Ascending aorta (tissue), 2 donors: Measurements from ENCODE around the gene GDF11. TPM values are rescaled to one million over a fixed set of nuclear protein-coding genes. Genes with fewer than 3 reads are reported as not detected.

Experiments
- DNase-seq, 2 donors: peaks; one replicate each; pipeline ENCODE4 v3.0.0-alpha.2; 2019; ENCODE audit warnings: low spot score in 2 of 2
- H3K27ac ChIP-seq, 2 donors: fragments of 200-600 bp; sonication (generic); one replicate each; pipeline ENCODE4 v1.5.1; 2016 to 2017; ENCODE audit warnings: mild to moderate bottlenecking in 1 of 2
- H3K27me3 ChIP-seq: fragments of 200-600 bp; sonication (generic); one replicate; pipeline ENCODE4 v1.5.1; 2017
- H3K36me3 ChIP-seq, 2 donors: fragments of 200-600 bp; sonication (generic); one replicate each; pipeline ENCODE4 v1.5.1; 2016
- H3K4me1 ChIP-seq, 2 donors: fragments of 200-600 bp; sonication (generic); one replicate each; pipeline ENCODE4 v1.5.1; 2016 to 2017; ENCODE audit warnings: mild to moderate bottlenecking in 1 of 2
- H3K4me3 ChIP-seq, 2 donors: fragments of 200-600 bp; sonication (generic); one replicate each; pipeline ENCODE4 v1.5.1; 2016 to 2017; ENCODE audit warnings: mild to moderate bottlenecking in 1 of 2
- H3K9me3 ChIP-seq, 2 donors: fragments of 200-600 bp; sonication (generic); one replicate each; pipeline ENCODE4 v1.5.1; 2016
- intact Hi-C: fragments of 100-400 bp; cut with DNase I; formaldehyde crosslinking; loops from one replicate; pipeline ENCODE4 v1.15.1; 2023
- total RNA-seq: library from RNA; depleted of rRNA; stranded (reverse); fragments of >200 nt; gene quantifications from one replicate; pipeline ENCODE4 v1.1.0, GENCODE V29; 2016
- TF ChIP-seq, protein P1 (sequence below), 3 experiments: fragments of 200-600 bp in 2 of 3; fragments of 450-650 bp in 1 of 3; sonication (generic) in 2 of 3; IDR thresholded peaks; one replicate each; pipeline ENCODE4 v1.5.1; 2016 to 2019; ENCODE audit warnings: antibody characterized with exemption in 3 of 3, mild to moderate bottlenecking in 1 of 3, moderate library complexity in 1 of 3

Gene GDF11
- total RNA-seq, 1 donor from 2014 or later: 1.6 TPM

DNA sequence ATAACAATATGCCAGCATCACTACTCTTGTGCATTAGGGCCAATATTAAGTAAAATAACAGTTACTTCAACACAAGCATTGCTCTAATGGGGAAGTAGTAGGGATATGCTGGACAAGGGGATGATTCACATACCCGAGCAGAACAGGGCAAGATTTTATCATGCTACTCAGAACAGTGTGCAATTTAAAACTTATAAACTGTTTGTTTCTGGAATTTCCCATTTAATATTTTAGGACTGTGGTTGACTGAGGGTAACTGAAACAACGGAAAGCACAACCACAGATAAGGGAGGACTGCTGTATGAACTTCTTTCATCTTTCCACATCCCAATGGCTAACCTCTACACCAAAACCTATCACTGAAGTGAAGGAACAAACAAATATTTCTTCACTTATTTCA is 37.8 kb downstream of the GDF11 start:
- Histone ChIP-seq H3K4me3 (no peak overlapping the region), H3K4me1 (no peaks in the 10 kb centered on the region), H3K27me3 (no peaks in the 10 kb centered on the region), H3K36me3 (peaks cover 53 to 85% of the 10 kb centered on the region in 2 donors), H3K27ac (no peak overlapping the region), H3K9me3 (no peaks in the 10 kb centered on the region)
- TF ChIP-seq, protein P1, sequence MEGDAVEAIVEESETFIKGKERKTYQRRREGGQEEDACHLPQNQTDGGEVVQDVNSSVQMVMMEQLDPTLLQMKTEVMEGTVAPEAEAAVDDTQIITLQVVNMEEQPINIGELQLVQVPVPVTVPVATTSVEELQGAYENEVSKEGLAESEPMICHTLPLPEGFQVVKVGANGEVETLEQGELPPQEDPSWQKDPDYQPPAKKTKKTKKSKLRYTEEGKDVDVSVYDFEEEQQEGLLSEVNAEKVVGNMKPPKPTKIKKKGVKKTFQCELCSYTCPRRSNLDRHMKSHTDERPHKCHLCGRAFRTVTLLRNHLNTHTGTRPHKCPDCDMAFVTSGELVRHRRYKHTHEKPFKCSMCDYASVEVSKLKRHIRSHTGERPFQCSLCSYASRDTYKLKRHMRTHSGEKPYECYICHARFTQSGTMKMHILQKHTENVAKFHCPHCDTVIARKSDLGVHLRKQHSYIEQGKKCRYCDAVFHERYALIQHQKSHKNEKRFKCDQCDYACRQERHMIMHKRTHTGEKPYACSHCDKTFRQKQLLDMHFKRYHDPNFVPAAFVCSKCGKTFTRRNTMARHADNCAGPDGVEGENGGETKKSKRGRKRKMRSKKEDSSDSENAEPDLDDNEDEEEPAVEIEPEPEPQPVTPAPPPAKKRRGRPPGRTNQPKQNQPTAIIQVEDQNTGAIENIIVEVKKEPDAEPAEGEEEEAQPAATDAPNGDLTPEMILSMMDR (IDR thresholded peaks at IDR 0.05): no peak
- intact Hi-C loops: no loop called here
- DNase-seq: no peak

DNA sequence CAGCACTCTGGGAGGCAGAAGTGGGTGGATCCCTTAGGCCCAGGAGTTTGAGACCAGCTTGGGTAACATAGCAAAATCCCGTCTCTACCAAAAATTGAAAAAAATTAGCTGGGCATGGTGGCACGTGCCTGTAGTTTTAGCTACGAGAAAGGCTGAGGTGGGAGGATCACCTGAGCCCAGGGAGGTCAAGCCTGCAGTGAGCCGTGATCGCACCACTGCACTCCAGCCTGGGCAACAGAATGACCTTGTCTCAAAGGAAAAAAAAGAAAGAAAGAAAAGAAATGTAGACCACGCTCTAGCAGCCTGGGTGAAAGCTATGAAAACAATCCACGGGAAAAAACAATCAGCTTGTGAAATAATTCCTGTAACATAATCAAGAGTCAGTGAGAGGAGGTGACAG is 45.6 kb downstream of the GDF11 start:
- Histone ChIP-seq H3K36me3 (peaks cover 60 to 79% of the 10 kb centered on the region in 2 donors), H3K4me1 (no peaks in the 10 kb centered on the region), H3K4me3 (no peak overlapping the region), H3K9me3 (no peaks in the 10 kb centered on the region), H3K27ac (no peak overlapping the region), H3K27me3 (no peaks in the 10 kb centered on the region)
- DNase-seq: no peak
- intact Hi-C loops: no loop called here
- TF ChIP-seq, protein P1 (IDR thresholded peaks at IDR 0.05): no peak

DNA sequence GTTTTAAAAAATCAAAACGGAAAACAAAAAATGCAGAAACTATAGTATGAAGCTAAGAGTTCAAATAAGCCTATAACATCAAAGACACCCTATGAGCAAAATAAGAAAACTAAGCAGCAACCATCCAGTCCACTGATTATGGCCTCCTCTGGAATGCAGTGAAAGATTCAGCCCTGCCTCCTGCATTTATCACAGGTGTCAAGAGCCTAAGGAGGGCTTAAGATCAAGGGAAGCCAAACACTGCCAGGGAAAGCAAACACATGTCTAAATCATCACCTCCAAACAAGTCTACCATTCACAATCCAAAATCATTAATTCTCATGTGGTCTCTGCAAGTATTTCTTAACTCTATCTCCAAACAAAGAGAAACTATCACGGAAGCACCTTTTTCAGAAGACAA is 46.2 kb downstream of the GDF11 start:
- Histone ChIP-seq H3K36me3 (peaks cover 60 to 79% of the 10 kb centered on the region in 2 donors), H3K27ac (no peak overlapping the region), H3K4me3 (no peak overlapping the region), H3K4me1 (no peaks in the 10 kb centered on the region), H3K27me3 (no peaks in the 10 kb centered on the region), H3K9me3 (no peaks in the 10 kb centered on the region)
- DNase-seq: no peak
- TF ChIP-seq, protein P1 (IDR thresholded peaks at IDR 0.05): no peak
- intact Hi-C loops: no loop called here

DNA sequence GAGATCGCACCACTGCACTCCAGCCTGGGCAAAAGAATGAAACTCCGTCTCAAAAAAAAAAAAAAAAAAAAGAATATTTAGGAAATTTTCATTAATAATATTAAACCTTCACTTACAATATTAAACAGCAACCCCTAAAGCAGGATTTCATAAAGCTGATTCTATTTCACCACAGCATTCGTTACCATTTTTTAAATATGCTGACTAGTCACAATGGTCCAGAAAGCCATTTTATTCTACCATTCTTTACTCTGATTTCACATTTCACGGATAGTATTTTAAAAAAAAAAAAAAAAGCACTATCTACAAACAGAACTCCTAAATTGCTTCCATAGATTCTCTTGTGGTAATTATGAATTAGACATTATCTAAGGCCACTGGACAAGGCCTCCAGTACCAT is 47.0 kb downstream of the GDF11 start:
- intact Hi-C loops: no loop called here
- H3K4me1 ChIP-seq: no peaks in the 10 kb centered on the region
- no peak overlapping the region for H3K27ac ChIP-seq
- no peaks in the 10 kb centered on the region for H3K9me3 ChIP-seq
- peaks cover 62 to 80% of the 10 kb centered on the region in 2 donors for H3K36me3 ChIP-seq
- TF ChIP-seq, protein P1 (IDR thresholded peaks at IDR 0.05): no peak
- no peak for DNase-seq
- no peaks in the 10 kb centered on the region for H3K27me3 ChIP-seq
- H3K4me3 ChIP-seq: no peak overlapping the region

DNA sequence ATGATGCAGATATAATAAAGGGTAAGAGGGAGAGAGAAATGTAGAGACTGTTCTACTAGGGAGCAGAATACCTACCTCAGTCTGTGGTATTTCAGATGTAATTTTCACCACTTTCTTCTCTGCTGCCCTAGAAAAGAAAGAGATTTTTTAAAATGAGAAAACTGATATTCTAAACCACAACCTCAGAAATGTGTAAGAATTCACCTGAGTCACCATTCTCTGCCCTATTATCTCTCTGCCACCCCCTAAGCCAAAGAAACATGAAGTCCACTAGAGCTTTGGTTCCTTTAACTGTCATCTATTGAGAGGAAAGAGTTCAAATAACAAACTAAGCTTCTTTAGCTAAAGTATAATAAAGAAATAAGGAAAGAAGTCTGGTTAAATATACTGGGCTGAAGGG is 53.0 kb downstream of the GDF11 start:
- TF ChIP-seq, protein P1 (IDR thresholded peaks at IDR 0.05): no peak
- Histone ChIP-seq H3K9me3 (no peaks in the 10 kb centered on the region), H3K4me3 (no peak overlapping the region), H3K27ac (no peak overlapping the region), H3K4me1 (no peaks in the 10 kb centered on the region), H3K36me3 (peaks cover 48 to 86% of the 10 kb centered on the region in 2 donors), H3K27me3 (no peaks in the 10 kb centered on the region)
- DNase-seq: no peak
- intact Hi-C loops: no loop called here

DNA sequence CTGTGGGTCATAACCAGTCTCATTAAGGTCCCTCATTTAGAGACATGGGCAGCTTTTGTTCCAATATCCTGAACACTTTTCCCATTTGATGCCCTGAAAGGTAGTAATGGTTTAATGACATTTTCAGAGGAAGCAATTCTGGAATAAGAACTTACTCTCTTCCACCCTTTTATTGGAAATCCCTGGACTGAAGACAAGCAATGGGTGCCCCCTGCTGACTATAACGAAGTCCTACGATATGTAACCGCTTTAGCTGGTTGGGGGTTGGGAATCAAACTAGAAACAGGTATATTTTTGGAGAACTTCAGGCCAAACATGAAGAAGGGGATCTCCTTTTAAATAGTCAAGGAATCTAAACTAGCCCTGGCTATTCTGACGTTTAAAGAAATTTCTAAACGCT is 54.1 kb downstream of the GDF11 start:
- Histone ChIP-seq H3K9me3 (no peaks in the 10 kb centered on the region), H3K27ac (no peak overlapping the region), H3K4me1 (no peaks in the 10 kb centered on the region), H3K4me3 (no peak overlapping the region), H3K36me3 (peaks cover 46 to 93% of the 10 kb centered on the region in 2 donors), H3K27me3 (no peaks in the 10 kb centered on the region)
- DNase-seq: no peak
- intact Hi-C loops: loop anchor here (1.0 kb wide), 1 partner anchor 59 kb away; no protein-coding TSS in a partner anchor
- TF ChIP-seq, protein P1 (IDR thresholded peaks at IDR 0.05): peak in 1 of 3 experiments; percentile 49
